ENCODE results near the gene SARDH. TPM values are rescaled to one million over a fixed set of nuclear protein-coding genes. Genes with fewer than 3 reads are reported as not detected.

The SARDH gene
- total RNA-seq, 2 experiments from 2014 or later: 2.3 to 2.7 TPM

DNA sequence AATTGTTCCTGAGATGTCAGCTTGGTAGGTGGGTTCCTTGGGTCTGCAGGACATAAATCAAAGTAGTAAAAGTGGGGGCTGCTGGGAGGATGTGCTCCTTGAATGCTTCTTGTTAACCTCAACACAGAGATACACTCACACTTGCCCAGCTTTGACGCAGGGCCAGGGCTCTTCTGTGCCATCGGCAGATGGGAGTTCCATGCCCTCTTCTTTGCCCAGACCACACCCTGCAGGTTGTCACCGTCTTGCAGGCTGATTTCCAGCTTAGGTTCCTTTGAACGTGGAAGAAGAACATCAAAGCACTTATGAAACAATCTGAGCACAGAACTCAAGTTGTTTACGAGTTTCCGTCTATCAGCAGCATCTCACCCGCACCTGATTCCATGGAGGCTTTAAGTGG, 91.0 kb downstream of the SARDH start:
- Mint-ChIP-seq H3K4me3 (no peak overlapping the region), H3K27me3 (peaks cover 3% of the 10 kb centered on the region), H3K27ac (no peak overlapping the region), H3K9me3 (no peaks in the 10 kb centered on the region), H3K36me3 (no peaks in the 10 kb centered on the region), H3K4me1 (peaks cover 1% of the 10 kb centered on the region)
- no peak for DNase-seq

DNA sequence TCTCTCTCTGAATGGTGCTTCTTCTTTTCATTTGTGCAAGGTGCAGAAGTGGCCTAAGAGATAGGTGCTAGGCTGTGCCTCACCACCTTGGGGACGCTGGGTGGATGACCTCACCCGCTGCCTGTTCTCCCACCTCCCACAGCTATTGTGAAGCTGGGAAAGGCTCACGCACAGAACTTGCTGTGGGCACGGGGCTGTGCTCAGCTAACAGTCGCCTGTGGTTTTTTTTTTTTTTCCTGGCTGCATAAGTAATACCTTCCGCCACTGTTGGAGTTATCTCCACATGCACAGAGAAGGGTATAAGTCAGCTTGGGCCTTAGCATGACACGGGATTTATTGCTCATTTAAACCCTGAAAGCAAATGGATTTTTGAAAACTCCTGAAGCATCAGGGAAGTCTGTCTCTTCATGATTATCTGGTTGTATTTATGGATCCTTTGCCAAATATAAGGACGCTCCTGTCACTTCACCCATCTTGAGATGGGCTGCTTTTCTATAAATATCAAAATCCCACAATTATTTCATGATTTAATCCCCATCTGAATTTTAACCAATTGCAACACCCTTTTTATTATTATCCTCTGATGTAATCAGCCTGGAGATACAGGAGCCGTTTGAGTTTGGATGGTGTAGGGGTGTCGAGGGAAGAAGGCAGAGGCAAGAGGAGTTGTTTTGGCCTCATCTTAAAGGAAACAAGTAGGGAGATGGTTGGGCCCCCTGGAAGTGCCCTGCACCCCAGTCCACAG, 93.0 kb downstream of the SARDH start:
- H3K36me3 Mint-ChIP-seq: no peaks in the 10 kb centered on the region
- H3K4me3 Mint-ChIP-seq: no peak overlapping the region
- DNase-seq: no peak
- H3K9me3 Mint-ChIP-seq: no peaks in the 10 kb centered on the region
- H3K27me3 Mint-ChIP-seq: no peaks in the 10 kb centered on the region
- peaks cover 1% of the 10 kb centered on the region for H3K4me1 Mint-ChIP-seq
- no peak overlapping the region for H3K27ac Mint-ChIP-seq

GRCh38 chr9:133643978-133644760, 94.0 kb downstream of the SARDH start:
- DNase-seq: no peak
- Mint-ChIP-seq H3K9me3 (no peaks in the 10 kb centered on the region), H3K36me3 (no peaks in the 10 kb centered on the region), H3K4me3 (no peak overlapping the region), H3K27me3 (no peaks in the 10 kb centered on the region), H3K4me1 (peaks cover 1% of the 10 kb centered on the region), H3K27ac (no peak overlapping the region)

DNA sequence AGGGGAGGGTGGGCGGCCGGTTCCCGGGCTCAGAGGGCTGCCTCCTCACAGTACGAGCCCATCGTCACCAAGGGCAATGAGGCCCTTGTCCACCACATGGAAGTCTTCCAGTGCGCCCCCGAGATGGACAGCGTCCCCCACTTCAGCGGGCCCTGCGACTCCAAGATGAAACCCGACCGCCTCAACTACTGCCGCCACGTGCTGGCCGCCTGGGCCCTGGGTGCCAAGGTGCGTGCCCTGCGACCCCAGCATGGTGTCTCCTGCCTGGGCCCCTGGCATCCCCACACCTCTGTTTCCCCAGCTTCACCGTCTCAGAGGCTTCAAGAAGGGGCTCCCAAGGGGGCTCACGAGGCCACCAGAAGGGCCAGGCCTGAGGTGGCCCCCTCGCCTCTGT, 94.8 kb downstream of the SARDH start:
- H3K9me3 Mint-ChIP-seq: no peaks in the 10 kb centered on the region
- H3K36me3 Mint-ChIP-seq: no peaks in the 10 kb centered on the region
- H3K27ac Mint-ChIP-seq: no peak overlapping the region
- no peak for DNase-seq
- H3K4me3 Mint-ChIP-seq: no peak overlapping the region
- no peaks in the 10 kb centered on the region for H3K27me3 Mint-ChIP-seq
- H3K4me1 Mint-ChIP-seq: peaks cover 1% of the 10 kb centered on the region

GRCh38 chr9:133642708-133643361, 95.3 kb downstream of the SARDH start:
- H3K4me1 Mint-ChIP-seq: peaks cover 1% of the 10 kb centered on the region
- no peak for DNase-seq
- no peak overlapping the region for H3K4me3 Mint-ChIP-seq
- no peaks in the 10 kb centered on the region for H3K27me3 Mint-ChIP-seq
- H3K9me3 Mint-ChIP-seq: no peaks in the 10 kb centered on the region
- no peak overlapping the region for H3K27ac Mint-ChIP-seq
- no peaks in the 10 kb centered on the region for H3K36me3 Mint-ChIP-seq

GRCh38 chr9:133641861-133642595, 96.1 kb downstream of the SARDH start:
- no peaks in the 10 kb centered on the region for H3K9me3 Mint-ChIP-seq
- H3K4me3 Mint-ChIP-seq: no peak overlapping the region
- no peaks in the 10 kb centered on the region for H3K36me3 Mint-ChIP-seq
- no peaks in the 10 kb centered on the region for H3K27me3 Mint-ChIP-seq
- no peaks in the 10 kb centered on the region for H3K4me1 Mint-ChIP-seq
- DNase-seq: no peak
- H3K27ac Mint-ChIP-seq: no peak overlapping the region

GRCh38 chr9:133641396-133641655, 96.8 kb downstream of the SARDH start:
- H3K36me3 Mint-ChIP-seq: no peaks in the 10 kb centered on the region

DNA sequence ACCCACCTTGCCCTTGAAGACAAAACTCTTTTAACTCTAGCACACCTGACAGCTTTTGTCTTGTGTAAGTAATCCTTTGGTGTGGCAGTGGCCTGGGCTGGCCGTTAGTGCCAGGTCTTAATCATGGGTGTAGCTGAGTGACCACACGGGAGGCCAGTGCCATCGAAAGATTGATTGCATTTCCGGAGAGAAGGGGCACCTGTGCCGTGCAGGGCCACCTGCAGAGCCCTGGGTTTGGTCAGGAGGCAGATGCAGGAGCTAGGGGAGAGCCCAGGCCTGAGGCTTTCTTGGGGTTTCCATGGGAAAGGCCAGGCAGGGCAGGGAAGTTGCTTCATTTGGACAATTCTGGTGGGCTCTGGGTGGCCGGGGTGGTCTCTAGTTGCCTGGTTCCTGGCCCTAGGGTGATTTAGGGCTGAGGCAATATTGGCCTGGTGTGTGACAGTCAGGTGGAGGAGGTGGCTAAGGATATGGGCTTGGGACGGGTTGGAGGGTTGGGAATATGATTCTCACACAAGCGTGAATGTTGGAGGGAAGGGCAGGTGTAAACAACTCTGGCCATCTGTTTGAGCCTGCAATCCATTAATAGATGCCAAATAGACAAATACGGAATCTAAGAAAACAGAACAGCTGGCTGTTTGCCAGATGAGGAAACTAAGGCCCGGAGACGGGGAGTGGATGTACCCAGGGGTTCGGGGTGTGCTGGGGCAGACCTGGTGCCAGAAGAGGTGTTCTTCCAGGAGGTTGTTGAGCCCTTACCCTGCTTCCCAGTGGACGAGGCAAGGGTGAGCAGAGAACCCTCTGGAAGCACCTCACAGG, 97.4 kb downstream of the SARDH start:
- H3K4me1 Mint-ChIP-seq: no peaks in the 10 kb centered on the region
- no peak overlapping the region for H3K4me3 Mint-ChIP-seq
- no peaks in the 10 kb centered on the region for H3K36me3 Mint-ChIP-seq
- H3K27ac Mint-ChIP-seq: no peak overlapping the region
- no peak for DNase-seq
- H3K27me3 Mint-ChIP-seq: no peaks in the 10 kb centered on the region
- no peaks in the 10 kb centered on the region for H3K9me3 Mint-ChIP-seq

More at GRCh38 chr9:133641396-133641655, 96.8 kb downstream of the SARDH start:
- DNase-seq: no peak
- no peaks in the 10 kb centered on the region for H3K4me1 Mint-ChIP-seq
- no peak overlapping the region for H3K4me3 Mint-ChIP-seq
- no peak overlapping the region for H3K27ac Mint-ChIP-seq
- H3K9me3 Mint-ChIP-seq: no peaks in the 10 kb centered on the region
- no peaks in the 10 kb centered on the region for H3K27me3 Mint-ChIP-seq

- Mint-ChIP-seq H3K27me3 (no peaks in the 10 kb centered on the region), H3K9me3 (no peaks in the 10 kb centered on the region), H3K27ac (no peak overlapping the region), H3K4me3 (no peak overlapping the region), H3K36me3 (no peaks in the 10 kb centered on the region), H3K4me1 (no peaks in the 10 kb centered on the region)
- no peak for DNase-seq
Measured at GRCh38 chr9:133640160-133640559, 98.0 kb downstream of the SARDH start.

DNA sequence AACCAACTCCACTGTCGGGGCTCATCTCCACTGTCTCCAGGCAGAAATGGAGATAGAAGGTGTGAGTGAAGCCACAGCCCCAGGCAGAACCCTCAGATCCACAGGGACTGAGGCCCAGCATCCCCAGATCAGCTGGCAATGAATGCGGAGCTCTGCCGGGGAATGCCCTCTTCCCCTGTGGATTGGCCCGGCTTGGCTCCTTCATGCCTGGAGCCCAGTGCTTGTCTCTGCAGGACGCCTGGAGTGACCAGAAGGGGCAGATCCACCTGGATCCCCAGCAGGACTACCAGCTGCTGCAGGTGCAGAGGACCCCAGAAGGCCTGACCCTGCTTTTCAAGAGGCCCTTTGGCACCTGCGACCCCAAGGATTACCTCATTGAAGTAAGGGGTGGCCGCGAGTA, 98.5 kb downstream of the SARDH start:
- no peaks in the 10 kb centered on the region for H3K4me1 Mint-ChIP-seq
- no peak overlapping the region for H3K4me3 Mint-ChIP-seq
- no peak overlapping the region for H3K27ac Mint-ChIP-seq
- no peaks in the 10 kb centered on the region for H3K9me3 Mint-ChIP-seq
- H3K36me3 Mint-ChIP-seq: no peaks in the 10 kb centered on the region
- DNase-seq: no peak
- no peaks in the 10 kb centered on the region for H3K27me3 Mint-ChIP-seq

- no peak for DNase-seq
- Mint-ChIP-seq H3K4me1 (no peaks in the 10 kb centered on the region), H3K36me3 (no peaks in the 10 kb centered on the region), H3K4me3 (no peak overlapping the region), H3K27ac (no peak overlapping the region), H3K27me3 (no peaks in the 10 kb centered on the region), H3K9me3 (no peaks in the 10 kb centered on the region)
Measured at GRCh38 chr9:133638711-133639110, 99.4 kb downstream of the SARDH start.

DNA sequence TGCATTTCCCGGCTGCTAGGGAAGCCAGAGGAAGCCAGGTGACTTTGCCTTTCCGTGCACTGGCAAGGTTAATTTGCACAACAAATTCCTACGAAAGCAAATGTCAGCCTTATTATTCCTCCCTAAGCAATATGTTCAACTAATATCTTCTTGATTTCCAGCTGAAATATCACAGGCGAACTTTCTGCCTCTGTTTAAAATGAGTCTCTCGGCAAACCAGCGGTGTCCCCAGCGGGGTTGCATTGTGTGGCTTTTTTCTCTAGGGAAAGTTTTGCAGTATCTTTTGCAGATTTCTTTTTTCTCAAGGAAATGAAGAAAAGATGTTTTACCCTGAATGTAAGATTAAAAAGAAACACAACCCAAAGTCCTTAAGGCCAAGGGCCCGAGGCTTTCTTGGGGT, 100.1 kb downstream of the SARDH start:
- H3K9me3 Mint-ChIP-seq: no peaks in the 10 kb centered on the region
- H3K36me3 Mint-ChIP-seq: no peaks in the 10 kb centered on the region
- no peak for DNase-seq
- H3K27ac Mint-ChIP-seq: no peak overlapping the region
- no peak overlapping the region for H3K4me3 Mint-ChIP-seq
- no peaks in the 10 kb centered on the region for H3K4me1 Mint-ChIP-seq
- no peaks in the 10 kb centered on the region for H3K27me3 Mint-ChIP-seq

DNA sequence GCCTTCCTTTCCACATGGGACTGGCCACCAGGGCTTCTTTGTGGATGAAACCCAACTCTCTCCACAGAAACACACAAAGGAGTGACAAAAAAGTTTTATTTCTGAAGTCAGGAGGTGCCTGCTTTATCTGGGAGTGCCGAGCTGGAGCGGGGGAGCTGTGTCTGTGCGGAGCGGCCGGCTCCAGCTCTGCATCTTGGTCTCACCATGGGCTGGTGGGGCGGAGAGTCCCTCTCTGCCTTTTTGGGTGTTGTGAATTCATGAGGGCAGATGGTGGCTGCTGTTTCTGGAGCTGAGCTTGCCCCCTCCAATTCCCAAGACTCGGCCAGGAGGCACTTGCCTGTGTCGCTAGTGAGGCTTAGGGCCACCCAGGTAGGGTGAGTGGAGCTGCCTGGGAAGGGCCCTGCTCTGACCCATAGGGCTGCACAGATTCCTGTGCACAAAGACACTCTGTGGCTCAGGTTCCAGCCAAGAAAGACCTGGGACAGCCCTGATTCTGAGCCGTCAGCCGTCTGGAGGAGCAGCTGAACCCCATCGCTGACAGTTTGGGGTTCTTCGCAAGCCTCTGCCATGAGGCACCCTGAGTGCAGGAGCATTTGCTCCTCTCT, 100.6 kb downstream of the SARDH start:
- H3K4me1 Mint-ChIP-seq: no peaks in the 10 kb centered on the region
- no peaks in the 10 kb centered on the region for H3K27me3 Mint-ChIP-seq
- DNase-seq: no peak
- no peak overlapping the region for H3K4me3 Mint-ChIP-seq
- H3K9me3 Mint-ChIP-seq: no peaks in the 10 kb centered on the region
- H3K36me3 Mint-ChIP-seq: no peaks in the 10 kb centered on the region
- no peak overlapping the region for H3K27ac Mint-ChIP-seq

DNA sequence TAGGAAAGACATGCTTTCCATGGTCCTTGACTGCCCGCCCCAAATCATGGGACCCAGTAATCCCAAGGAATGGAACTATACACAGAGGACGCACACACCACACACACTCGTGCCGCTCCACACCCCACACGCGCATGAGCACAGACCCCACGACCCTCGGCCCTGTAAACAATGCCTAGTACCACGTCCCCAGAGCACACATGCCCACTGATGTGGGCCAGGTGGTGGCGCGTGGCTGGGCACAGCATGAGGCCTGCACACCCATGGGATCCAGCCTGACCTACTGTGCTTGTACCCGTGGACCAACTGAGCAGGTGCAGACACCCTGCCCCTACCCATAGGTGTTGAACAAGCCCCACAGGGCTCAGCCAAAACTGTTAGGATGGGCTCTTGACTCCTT, 101.2 kb downstream of the SARDH start:
- H3K36me3 Mint-ChIP-seq: no peaks in the 10 kb centered on the region
- no peaks in the 10 kb centered on the region for H3K27me3 Mint-ChIP-seq
- no peaks in the 10 kb centered on the region for H3K4me1 Mint-ChIP-seq
- H3K4me3 Mint-ChIP-seq: no peak overlapping the region
- no peak for DNase-seq
- H3K27ac Mint-ChIP-seq: no peak overlapping the region
- no peaks in the 10 kb centered on the region for H3K9me3 Mint-ChIP-seq

Data from activated naive CD8-positive, alpha-beta T cell treated with anti-CD3 and anti-CD28 coated beads for 36 hours (primary cell).